Inferior parietal cortex (tissue), 1 donor: ENCODE measurements around the gene MYO7B.

Source experiments
- DNase-seq: peaks from one replicate; pipeline ENCODE4 v3.0.0-alpha.2; 2016; ENCODE audit errors: extremely low spot score

The MYO7B gene

GRCh38 chr2:127679680-127680361 is 144.3 kb downstream of the MYO7B start:
- no peak for DNase-seq

DNA sequence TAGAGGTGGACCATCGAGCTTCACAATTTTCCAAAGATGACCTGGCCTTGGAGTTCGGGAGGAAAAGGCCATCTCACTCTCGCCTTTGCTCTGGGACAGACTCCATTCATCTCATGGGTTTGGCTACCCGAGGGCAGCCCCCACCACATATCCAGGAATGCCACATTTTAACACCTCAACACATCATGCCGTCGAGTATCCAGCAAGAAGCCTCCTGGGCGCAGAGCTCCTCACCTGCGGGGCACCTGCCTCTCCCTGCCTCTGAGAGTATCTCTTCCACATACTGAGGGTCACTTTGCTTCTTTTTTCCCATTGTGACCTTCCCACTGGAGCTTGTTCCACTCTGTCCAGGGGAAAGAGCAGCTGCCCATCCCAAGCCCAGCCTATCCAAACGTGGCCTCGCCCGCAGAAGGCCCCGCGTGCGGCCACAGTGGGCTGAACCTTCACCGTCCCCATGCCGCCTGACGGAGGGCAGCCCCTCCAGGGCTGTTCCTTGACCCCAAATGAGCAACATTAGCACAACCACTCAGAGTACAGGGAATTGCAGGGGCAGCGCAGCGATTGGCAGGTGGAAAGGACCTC is 145.3 kb downstream of the MYO7B start:
- DNase-seq, result no peak

DNA sequence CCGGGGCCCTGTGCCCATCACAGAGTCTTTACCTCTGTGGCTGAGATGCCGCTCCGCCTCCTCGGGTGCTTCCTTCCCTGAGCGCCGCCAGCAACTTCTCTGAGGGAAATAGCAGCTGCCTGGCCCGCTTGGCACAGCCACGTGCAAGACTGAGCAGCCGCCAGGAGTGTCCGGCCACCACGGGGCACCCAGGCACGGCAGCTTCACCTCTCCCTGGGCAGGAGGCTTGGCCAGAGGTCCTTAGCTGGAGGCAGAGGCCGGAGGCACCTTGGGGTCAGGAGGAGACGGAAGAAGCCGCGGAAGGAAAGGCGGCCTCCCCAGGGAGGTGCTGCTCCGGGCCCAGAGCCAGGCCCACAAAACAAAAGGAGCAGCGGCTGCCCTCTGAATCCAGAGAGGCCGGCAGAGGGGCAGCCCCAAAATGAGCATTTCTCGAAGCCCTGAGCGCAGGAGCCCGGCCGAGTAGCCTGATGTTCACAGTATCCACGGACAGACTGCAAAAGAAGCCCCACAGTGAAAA is 145.9 kb downstream of the MYO7B start:
- no peak for DNase-seq

GRCh38 chr2:127681976-127682857 is 146.7 kb downstream of the MYO7B start:
- no peak for DNase-seq

- no peak for DNase-seq
Observed at GRCh38 chr2:127683056-127683455, 147.6 kb downstream of the MYO7B start.

DNA sequence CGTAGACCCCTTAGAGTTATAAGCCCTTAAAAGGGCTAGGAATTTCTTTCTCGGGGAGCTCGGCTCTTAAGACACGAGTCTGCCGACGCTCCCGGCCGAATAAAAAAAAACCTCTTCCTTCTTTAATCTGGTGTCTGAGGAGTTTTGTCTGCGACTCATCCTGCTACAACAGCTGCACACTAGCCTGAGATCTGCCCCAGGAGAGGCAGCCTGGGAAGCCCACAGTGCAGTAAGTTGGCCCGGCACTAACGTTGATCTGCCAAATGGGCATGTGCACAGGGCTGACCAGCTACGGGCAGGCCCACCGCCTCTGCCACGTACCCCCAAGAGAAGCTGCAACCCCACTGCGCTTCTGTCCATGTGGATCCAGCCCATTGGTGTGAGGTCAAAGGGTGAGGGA is 148.3 kb downstream of the MYO7B start:
- no peak for DNase-seq

DNA sequence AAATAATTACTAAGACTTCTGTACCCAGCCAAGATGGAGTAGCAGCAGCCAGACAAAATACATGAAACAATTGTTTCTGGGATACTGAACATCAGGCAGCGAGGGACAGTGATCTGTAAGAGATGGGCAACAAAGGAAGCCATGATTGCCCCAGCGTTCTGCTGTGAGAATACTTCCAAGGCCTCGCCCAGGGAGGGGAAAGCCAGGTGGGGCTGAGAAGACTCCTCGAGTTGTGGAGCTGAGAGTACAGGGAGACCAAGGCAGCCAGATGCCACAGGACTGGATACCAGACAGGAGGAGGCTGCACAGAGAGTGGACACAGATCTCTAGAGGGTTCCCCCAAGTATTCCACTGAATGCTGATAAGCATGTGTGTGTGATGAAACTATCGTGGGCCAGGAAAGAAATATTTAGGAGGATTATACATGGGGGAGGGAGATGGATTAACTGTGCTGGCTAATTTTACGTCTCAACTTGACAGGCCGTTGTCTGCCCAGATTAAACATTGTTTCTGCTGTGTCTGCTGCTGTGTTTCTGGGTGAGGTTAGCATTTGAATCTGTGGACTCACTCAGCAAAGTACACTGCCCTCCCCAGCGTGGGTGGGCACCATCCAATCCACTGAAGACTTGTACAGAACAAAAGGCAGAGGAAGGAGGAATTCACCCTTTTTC is 150.1 kb downstream of the MYO7B start:
- no peak for DNase-seq
